SK-N-SH (cell line): ENCODE data around the gene PTPRD. TPM values are rescaled to one million over a fixed set of nuclear protein-coding genes. Genes with fewer than 3 reads are reported as not detected.

ENCODE experiments used
- CTCF ChIA-PET: fragments of 300-600, 350-600 bp; formaldehyde crosslinking; extraction: SDS; loops from one replicate; lab custom pipeline; 2021; lab: Yijun Ruan, JAX
- POLR2A ChIA-PET: fragments of 350-600 bp; sonication (Branson Sonifier 250); formaldehyde crosslinking; extraction: SDS; loops from one replicate; lab custom pipeline; 2020; ENCODE audit warnings: antibody characterized with exemption, inconsistent platforms; lab: Yijun Ruan, JAX
- DNase-seq: peaks from one replicate; pipeline ENCODE4 v3.0.0; 2012
- H2AFZ ChIP-seq: fragments of 200-600 bp; sonication (generic); 2 replicates; pipeline ENCODE4 v1.8.1; 2016; ENCODE audit warnings: antibody characterized with exemption, mild to moderate bottlenecking, low read depth
- H3F3A ChIP-seq: fragments of 200-600 bp; sonication (generic); replicated peaks from 2 replicates; pipeline ENCODE3; 2016; ENCODE audit warnings: antibody characterized with exemption, mild to moderate bottlenecking; ENCODE audit not compliant: insufficient read depth
- H3K27ac ChIP-seq, 2 experiments: fragments of 200-500 bp in 1 of 2; fragments of 200-600 bp in 1 of 2; sonication (Bioruptor generic) in 1 of 2; sonication (generic), shearing (Covaris generic) in 1 of 2; 2 replicates each; pipeline versions ENCODE4 v1.5.1 to v1.6.1; 2014 to 2016; ENCODE audit warnings: low read depth in 2 of 2, inconsistent platforms in 1 of 2, low read length in 1 of 2, mild to moderate bottlenecking in 1 of 2, mixed read lengths in 1 of 2
- H3K27me3 ChIP-seq: fragments of 200-600 bp; sonication (generic), shearing (Covaris generic); 2 replicates; pipeline ENCODE4 v1.6.1; 2016; ENCODE audit warnings: mixed run types; ENCODE audit not compliant: insufficient read depth
- H3K36me3 ChIP-seq, 2 experiments: fragments of 200-500 bp in 1 of 2; fragments of 200-600 bp in 1 of 2; sonication (Bioruptor generic) in 1 of 2; sonication (generic) in 1 of 2; replicated peaks in 1 of 2; 2 replicates each; pipeline versions ENCODE3 to v1.5.1; 2014 to 2016; ENCODE audit warnings: low read length in 1 of 2, mild to moderate bottlenecking in 1 of 2; ENCODE audit not compliant: insufficient read depth in 2 of 2, control insufficient read depth in 1 of 2
- H3K4me1 ChIP-seq, 2 experiments: fragments of 200-500 bp in 1 of 2; fragments of 200-600 bp in 1 of 2; sonication (Bioruptor generic) in 1 of 2; sonication (generic), shearing (Covaris generic) in 1 of 2; 2 replicates each; pipeline versions ENCODE4 v1.5.1 to v1.6.1; 2014 to 2016; ENCODE audit warnings: low read depth in 1 of 2, low read length in 1 of 2, mixed run types in 1 of 2; ENCODE audit not compliant: insufficient read depth in 2 of 2, control insufficient read depth in 1 of 2
- H3K4me2 ChIP-seq: fragments of 200-600 bp; sonication (generic), shearing (Covaris generic); 2 replicates; pipeline ENCODE4 v1.6.1; 2017; ENCODE audit warnings: mixed run types
- H3K4me3 ChIP-seq, 2 experiments: fragments of 200-500 bp in 1 of 2; fragments of 200-600 bp in 1 of 2; sonication (Bioruptor generic) in 1 of 2; sonication (generic), shearing (Covaris generic) in 1 of 2; 2 replicates each; pipeline versions ENCODE4 v1.5.1 to v1.8.1; 2014 to 2016; ENCODE audit warnings: low read depth in 2 of 2, inconsistent platforms in 1 of 2, low read length in 1 of 2, mild to moderate bottlenecking in 1 of 2, mixed read lengths in 1 of 2, moderate library complexity in 1 of 2
- H3K79me2 ChIP-seq: fragments of 200-600 bp; sonication (generic); 2 replicates; pipeline ENCODE4 v1.8.1; 2017; ENCODE audit warnings: mild to moderate bottlenecking; ENCODE audit not compliant: insufficient read depth
- H3K9ac ChIP-seq: fragments of 200-600 bp; sonication (generic); 2 replicates; pipeline ENCODE4 v1.6.1; 2017; ENCODE audit warnings: mixed run types
- H3K9me2 ChIP-seq: fragments of 200-600 bp; sonication (generic); 2 replicates; pipeline ENCODE4 v1.6.1; 2017; ENCODE audit warnings: mixed run types
- H3K9me3 ChIP-seq: fragments of 200-600 bp; sonication (generic); 2 replicates; pipeline ENCODE4 v1.6.1; 2017; ENCODE audit warnings: mixed run types, mild to moderate bottlenecking, moderate library complexity
- H4K20me1 ChIP-seq: fragments of 200-600 bp; sonication (generic); 2 replicates; pipeline ENCODE4 v1.6.1; 2017; ENCODE audit warnings: mild to moderate bottlenecking, mixed run types; ENCODE audit not compliant: insufficient read depth
- NRF1 ChIP-seq: IDR thresholded peaks from 2 replicates; pipeline ENCODE4 v1.6.1; 2012; ENCODE audit warnings: low read depth, mild to moderate bottlenecking, low read length
- polyA plus RNA-seq, 3 experiments: library from polyadenylated mRNA; depleted of rRNA; stranded (reverse); fragments of >200 nt; gene quantifications; 2 replicates each; pipeline ENCODE4 v1.2.3, GENCODE V29; 2012
- TF ChIP-seq, protein P1 (sequence below): IDR thresholded peaks from 2 replicates; pipeline ENCODE4 v1.6.1; 2012; ENCODE audit warnings: mild to moderate bottlenecking, low read depth, low read length, moderate library complexity
- TF ChIP-seq, protein P2 (sequence below): fragments of 150-350 bp; IDR thresholded peaks from 2 replicates; pipeline ENCODE4 v1.6.1; 2017; ENCODE audit warnings: antibody characterized with exemption, low read length, low read depth, borderline replicate concordance
- TF ChIP-seq, protein P3 (sequence below): fragments of 150-350 bp; IDR thresholded peaks from 2 replicates; pipeline ENCODE4 v1.6.1; 2016; ENCODE audit warnings: mild to moderate bottlenecking, low read depth, low read length
- TF ChIP-seq, protein P4 (sequence below): IDR thresholded peaks from 2 replicates; pipeline ENCODE4 v1.4.0; 2012; ENCODE audit warnings: low read depth, borderline replicate concordance
- TF ChIP-seq, protein P5 (sequence below): IDR thresholded peaks from 2 replicates; pipeline ENCODE4 v1.4.0; 2012; ENCODE audit warnings: low read depth, borderline replicate concordance

PTPRD gene
- polyA plus RNA-seq, 1 of the 3 experiments (the other 2 are of a cell fraction), result 0.15 TPM

DNA sequence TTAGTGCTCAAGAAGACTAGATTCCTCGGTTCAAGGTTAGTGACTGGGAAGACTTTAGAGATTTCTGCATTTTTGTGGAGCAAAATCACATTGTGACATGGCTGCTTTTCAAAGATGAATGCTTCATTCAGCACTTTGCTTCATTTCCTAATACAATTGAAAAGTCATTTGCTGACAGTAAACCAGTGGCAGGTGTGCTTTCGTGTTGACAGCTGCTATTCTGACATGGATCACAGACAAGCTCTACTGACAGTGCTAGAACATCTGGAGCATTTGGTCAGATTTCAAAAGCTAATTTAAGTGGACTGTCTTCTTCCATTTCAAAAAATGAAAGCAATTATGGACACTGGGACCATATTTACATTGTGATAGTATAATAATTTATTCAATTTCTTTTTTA is 1060.1 kb downstream of the PTPRD start (continued):
- TF ChIP-seq, protein P1, sequence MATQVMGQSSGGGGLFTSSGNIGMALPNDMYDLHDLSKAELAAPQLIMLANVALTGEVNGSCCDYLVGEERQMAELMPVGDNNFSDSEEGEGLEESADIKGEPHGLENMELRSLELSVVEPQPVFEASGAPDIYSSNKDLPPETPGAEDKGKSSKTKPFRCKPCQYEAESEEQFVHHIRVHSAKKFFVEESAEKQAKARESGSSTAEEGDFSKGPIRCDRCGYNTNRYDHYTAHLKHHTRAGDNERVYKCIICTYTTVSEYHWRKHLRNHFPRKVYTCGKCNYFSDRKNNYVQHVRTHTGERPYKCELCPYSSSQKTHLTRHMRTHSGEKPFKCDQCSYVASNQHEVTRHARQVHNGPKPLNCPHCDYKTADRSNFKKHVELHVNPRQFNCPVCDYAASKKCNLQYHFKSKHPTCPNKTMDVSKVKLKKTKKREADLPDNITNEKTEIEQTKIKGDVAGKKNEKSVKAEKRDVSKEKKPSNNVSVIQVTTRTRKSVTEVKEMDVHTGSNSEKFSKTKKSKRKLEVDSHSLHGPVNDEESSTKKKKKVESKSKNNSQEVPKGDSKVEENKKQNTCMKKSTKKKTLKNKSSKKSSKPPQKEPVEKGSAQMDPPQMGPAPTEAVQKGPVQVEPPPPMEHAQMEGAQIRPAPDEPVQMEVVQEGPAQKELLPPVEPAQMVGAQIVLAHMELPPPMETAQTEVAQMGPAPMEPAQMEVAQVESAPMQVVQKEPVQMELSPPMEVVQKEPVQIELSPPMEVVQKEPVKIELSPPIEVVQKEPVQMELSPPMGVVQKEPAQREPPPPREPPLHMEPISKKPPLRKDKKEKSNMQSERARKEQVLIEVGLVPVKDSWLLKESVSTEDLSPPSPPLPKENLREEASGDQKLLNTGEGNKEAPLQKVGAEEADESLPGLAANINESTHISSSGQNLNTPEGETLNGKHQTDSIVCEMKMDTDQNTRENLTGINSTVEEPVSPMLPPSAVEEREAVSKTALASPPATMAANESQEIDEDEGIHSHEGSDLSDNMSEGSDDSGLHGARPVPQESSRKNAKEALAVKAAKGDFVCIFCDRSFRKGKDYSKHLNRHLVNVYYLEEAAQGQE, result no peak
- TF ChIP-seq NRF1, result no peak
- TF ChIP-seq, protein P2, sequence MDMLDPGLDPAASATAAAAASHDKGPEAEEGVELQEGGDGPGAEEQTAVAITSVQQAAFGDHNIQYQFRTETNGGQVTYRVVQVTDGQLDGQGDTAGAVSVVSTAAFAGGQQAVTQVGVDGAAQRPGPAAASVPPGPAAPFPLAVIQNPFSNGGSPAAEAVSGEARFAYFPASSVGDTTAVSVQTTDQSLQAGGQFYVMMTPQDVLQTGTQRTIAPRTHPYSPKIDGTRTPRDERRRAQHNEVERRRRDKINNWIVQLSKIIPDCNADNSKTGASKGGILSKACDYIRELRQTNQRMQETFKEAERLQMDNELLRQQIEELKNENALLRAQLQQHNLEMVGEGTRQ, result no peak
- TF ChIP-seq, all 33 proteins: peak for 0

DNA sequence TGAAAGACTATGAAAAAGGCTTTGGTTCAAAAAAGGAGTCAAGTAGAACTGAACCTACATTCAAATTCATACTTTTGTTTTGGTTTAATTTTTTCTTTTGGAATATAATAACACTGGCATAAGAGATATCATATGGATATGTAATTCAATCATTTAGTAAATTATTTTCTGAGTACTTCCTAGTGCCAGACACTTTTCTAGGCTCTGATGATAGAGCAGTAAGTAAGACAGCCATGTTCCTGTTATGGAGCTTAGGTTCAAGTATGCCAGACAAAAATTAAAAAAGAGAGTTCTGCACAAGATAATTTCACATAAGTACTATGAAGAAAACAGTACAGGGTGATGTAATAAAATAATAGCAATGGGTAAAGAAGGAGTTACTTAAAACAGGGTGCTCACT is 1074.0 kb downstream of the PTPRD start:
- ChIA-PET POLR2A (no interaction called here), CTCF (interaction anchor here (0.6 kb wide), 1 partner anchor 528 kb away, joined by 3 read pairs; no protein-coding TSS in a partner anchor)
- Histone ChIP-seq H3K9ac (no peak overlapping the region), H2AFZ (no peak overlapping the region), H3K9me2 (no peaks in the 10 kb centered on the region), H3K27ac (no peak overlapping the region), H3K27me3 (no peaks in the 10 kb centered on the region), H4K20me1 (no peaks in the 10 kb centered on the region), H3K4me2 (no peak overlapping the region), H3K4me3 (no peak overlapping the region), H3K9me3 (no peaks in the 10 kb centered on the region), H3K4me1 (no peaks in the 10 kb centered on the region), H3K79me2 (no peaks in the 10 kb centered on the region), H3F3A (no peaks in the 10 kb centered on the region), H3K36me3 (no peaks in the 10 kb centered on the region)
- DNase-seq, result no peak
- TF ChIP-seq, protein P3, sequence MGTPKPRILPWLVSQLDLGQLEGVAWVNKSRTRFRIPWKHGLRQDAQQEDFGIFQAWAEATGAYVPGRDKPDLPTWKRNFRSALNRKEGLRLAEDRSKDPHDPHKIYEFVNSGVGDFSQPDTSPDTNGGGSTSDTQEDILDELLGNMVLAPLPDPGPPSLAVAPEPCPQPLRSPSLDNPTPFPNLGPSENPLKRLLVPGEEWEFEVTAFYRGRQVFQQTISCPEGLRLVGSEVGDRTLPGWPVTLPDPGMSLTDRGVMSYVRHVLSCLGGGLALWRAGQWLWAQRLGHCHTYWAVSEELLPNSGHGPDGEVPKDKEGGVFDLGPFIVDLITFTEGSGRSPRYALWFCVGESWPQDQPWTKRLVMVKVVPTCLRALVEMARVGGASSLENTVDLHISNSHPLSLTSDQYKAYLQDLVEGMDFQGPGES, result no peak
- TF ChIP-seq NRF1, result no peak
- TF ChIP-seq, protein P4, sequence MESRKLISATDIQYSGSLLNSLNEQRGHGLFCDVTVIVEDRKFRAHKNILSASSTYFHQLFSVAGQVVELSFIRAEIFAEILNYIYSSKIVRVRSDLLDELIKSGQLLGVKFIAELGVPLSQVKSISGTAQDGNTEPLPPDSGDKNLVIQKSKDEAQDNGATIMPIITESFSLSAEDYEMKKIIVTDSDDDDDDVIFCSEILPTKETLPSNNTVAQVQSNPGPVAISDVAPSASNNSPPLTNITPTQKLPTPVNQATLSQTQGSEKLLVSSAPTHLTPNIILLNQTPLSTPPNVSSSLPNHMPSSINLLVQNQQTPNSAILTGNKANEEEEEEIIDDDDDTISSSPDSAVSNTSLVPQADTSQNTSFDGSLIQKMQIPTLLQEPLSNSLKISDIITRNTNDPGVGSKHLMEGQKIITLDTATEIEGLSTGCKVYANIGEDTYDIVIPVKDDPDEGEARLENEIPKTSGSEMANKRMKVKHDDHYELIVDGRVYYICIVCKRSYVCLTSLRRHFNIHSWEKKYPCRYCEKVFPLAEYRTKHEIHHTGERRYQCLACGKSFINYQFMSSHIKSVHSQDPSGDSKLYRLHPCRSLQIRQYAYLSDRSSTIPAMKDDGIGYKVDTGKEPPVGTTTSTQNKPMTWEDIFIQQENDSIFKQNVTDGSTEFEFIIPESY, result no peak
- TF ChIP-seq, protein P5, sequence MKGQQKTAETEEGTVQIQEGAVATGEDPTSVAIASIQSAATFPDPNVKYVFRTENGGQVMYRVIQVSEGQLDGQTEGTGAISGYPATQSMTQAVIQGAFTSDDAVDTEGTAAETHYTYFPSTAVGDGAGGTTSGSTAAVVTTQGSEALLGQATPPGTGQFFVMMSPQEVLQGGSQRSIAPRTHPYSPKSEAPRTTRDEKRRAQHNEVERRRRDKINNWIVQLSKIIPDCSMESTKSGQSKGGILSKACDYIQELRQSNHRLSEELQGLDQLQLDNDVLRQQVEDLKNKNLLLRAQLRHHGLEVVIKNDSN, result no peak
